Memory B cell (primary cell): ENCODE measurements around the gene MACROD1.

Experiments
- ATAC-seq: fragments of 150-1000 bp; cut with Tn5 transposase; 2 replicates; pipeline ENCODE4 v1.10.0; 2021; ENCODE audit warnings: low read depth, mild to moderate bottlenecking, moderate library complexity
- DNase-seq, 2 donors: peaks; one replicate each; pipeline ENCODE4 v3.0.0; 2022; ENCODE audit warnings: low spot score in 2 of 2
- H3K27ac Mint-ChIP-seq: one replicate; pipeline ENCODE4 v1.8.0; 2022; ENCODE audit warnings: mild to moderate bottlenecking, moderate library complexity, mixed read lengths
- H3K27me3 Mint-ChIP-seq: one replicate; pipeline ENCODE4 v1.8.0; 2022; ENCODE audit warnings: mixed read lengths
- H3K36me3 Mint-ChIP-seq: one replicate; pipeline ENCODE4 v1.8.0; 2022; ENCODE audit warnings: mild to moderate bottlenecking, mixed read lengths
- H3K4me1 Mint-ChIP-seq: one replicate; pipeline ENCODE4 v1.8.0; 2022; ENCODE audit warnings: mixed read lengths
- H3K4me3 Mint-ChIP-seq: one replicate; pipeline ENCODE4 v1.8.0; 2022; ENCODE audit warnings: mild to moderate bottlenecking, moderate library complexity, mixed read lengths
- H3K9me3 Mint-ChIP-seq: one replicate; pipeline ENCODE4 v1.8.0; 2022; ENCODE audit warnings: mixed read lengths

MACROD1 gene

GRCh38 chr11:64004590-64004984 is 161.3 kb downstream of the MACROD1 start:
- peaks cover 16% of the 10 kb centered on the region for H3K4me1 Mint-ChIP-seq
- peaks cover 11% of the 10 kb centered on the region for H3K27me3 Mint-ChIP-seq
- H3K27ac Mint-ChIP-seq, result no peak overlapping the region
- H3K9me3 Mint-ChIP-seq, result no peaks in the 10 kb centered on the region
- ATAC-seq (no peak), DNase-seq (no peak)
- H3K36me3 Mint-ChIP-seq, result peaks cover 3% of the 10 kb centered on the region
- H3K4me3 Mint-ChIP-seq, result no peak overlapping the region

GRCh38 chr11:64003807-64004589 is 161.9 kb downstream of the MACROD1 start:
- H3K4me3 Mint-ChIP-seq, result no peak overlapping the region
- H3K9me3 Mint-ChIP-seq, result no peaks in the 10 kb centered on the region
- DNase-seq, result no peak
- H3K36me3 Mint-ChIP-seq, result peaks cover 3% of the 10 kb centered on the region
- no peak overlapping the region for H3K27ac Mint-ChIP-seq
- peaks cover 11% of the 10 kb centered on the region for H3K27me3 Mint-ChIP-seq
- peaks cover 21% of the 10 kb centered on the region for H3K4me1 Mint-ChIP-seq
- ATAC-seq, result no peak

- no peaks in the 10 kb centered on the region for H3K9me3 Mint-ChIP-seq
- ATAC-seq (no peak), DNase-seq (no peak)
- no peak overlapping the region for H3K27ac Mint-ChIP-seq
- H3K27me3 Mint-ChIP-seq, result peaks cover 1% of the 10 kb centered on the region
- peaks cover 18% of the 10 kb centered on the region for H3K4me1 Mint-ChIP-seq
- H3K36me3 Mint-ChIP-seq, result peaks cover 15% of the 10 kb centered on the region
- peak overlapping the region; percentile 68 for H3K4me3 Mint-ChIP-seq
Observed at GRCh38 chr11:64001484-64002420, 164.2 kb downstream of the MACROD1 start.

DNA sequence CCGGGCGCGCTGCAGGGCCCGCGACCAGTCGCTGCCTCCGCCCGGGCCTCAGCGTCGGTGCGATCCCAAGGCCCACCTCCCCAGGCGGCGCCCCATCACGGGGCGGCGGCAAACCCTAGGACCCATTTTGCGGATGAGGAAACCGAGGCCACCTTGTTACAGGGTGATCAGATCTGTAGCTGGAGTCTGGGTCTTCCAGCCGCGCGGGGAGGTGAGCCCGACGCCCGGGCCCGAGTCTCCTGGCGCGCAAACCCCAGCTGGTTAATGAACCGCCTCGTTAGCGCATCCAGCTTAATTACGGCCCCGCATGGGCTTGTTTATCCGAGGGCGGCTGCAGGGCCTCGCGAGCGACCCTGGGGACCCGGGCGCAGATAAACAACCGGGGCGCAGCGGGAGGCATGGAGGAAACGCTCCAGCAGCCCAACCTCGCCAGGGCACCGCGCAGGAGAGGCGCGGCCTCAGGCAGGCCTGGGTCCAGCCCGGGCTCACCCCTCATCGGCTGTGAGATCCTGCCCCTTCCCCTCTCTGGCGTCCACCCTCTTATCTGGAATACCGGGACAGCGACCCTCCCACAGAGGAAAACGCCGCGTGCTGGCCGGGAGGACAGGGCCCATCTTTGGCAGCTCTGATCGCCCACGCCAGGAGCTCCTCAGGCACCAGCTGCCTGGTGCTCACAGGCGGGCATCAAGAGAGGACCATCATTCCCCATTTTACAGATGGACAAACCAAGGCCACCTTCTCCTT is 165.0 kb downstream of the MACROD1 start:
- Mint-ChIP-seq H3K27me3 (peaks cover 1% of the 10 kb centered on the region), H3K4me3 (peak overlapping the region; percentile 68), H3K27ac (no peak overlapping the region), H3K4me1 (peaks cover 18% of the 10 kb centered on the region), H3K9me3 (no peaks in the 10 kb centered on the region), H3K36me3 (peaks cover 15% of the 10 kb centered on the region)
- DNase-seq, result no peak
- no peak for ATAC-seq

DNA sequence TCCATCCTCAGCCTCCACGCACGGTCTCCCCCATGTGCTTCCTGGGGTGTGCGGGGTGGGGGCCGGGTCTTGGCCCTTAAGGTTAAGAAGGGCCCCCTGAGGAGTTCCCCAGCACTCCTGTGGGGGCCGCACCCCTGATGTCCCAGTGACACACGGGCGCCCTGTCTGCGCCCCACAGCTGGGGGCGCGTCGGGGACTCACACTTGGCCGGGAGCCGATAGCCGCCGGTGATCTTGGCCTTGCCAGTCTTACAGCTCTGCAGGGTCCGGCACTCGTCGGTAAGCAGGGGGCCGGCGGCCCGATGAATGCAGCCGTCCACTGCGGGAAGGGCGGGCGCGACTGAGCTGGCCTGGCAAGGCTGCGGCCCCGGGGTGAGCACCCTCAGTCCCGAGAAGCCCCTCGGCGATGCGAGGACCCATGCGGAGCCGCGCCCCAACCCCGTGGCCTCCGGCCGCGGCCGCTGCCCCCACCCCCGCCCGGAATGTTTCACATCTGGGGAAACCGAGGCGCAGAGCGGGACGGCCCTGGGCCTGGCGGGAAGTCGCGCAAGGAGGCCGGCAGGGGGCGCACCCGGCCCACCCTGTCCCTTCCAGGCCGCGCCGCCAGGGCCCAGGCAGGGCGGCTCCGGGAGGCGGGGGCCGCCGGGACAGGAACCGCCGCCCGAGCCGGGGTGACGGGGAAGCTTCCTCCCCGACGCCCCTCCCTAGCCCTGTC is 165.7 kb downstream of the MACROD1 start:
- peak; percentile 74 to 75 for DNase-seq
- H3K27me3 Mint-ChIP-seq, result no peaks in the 10 kb centered on the region
- ATAC-seq, result peak; percentile 77
- peaks cover 18% of the 10 kb centered on the region for H3K4me1 Mint-ChIP-seq
- no peak overlapping the region for H3K27ac Mint-ChIP-seq
- H3K9me3 Mint-ChIP-seq, result no peaks in the 10 kb centered on the region
- H3K4me3 Mint-ChIP-seq, result peak overlapping the region; percentile 76
- peaks cover 20% of the 10 kb centered on the region for H3K36me3 Mint-ChIP-seq

DNA sequence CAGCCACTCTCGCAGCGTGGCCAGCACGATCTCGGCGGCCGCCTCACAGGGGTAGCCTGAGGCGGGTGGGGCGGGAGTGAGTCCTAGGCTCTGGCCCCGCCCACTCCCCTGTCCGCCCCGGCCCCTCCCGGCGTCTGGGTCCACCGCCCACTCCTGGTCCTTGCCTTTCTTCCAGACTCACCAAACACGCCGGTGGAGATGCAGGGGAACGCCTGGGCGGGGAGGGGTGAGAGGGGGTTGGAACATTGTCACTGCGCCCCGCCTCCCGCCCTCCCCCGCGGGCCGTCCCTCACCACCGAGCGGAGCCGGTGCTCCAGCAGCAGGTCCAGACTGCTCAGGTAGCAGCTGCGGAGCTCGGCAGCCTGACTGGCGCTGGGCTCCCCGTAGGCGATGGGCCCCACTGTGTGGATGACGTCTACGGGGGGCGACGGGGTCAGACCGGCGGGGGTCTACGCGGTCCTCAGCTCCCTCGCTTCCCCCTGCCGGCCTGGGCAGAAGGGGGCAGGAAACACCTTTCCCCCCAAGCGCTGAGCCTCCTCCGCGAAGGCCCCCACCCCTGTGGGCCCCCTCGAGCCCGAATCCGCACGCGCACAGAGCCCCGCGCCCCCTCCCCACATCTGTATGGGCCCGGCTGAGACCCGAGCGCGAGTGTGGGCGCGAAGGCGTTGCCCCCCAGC is 166.4 kb downstream of the MACROD1 start:
- DNase-seq (peak; percentile 55 to 68), ATAC-seq (peak; percentile 65)
- no peak overlapping the region for H3K27ac Mint-ChIP-seq
- H3K36me3 Mint-ChIP-seq, result peaks cover 27% of the 10 kb centered on the region
- no peaks in the 10 kb centered on the region for H3K9me3 Mint-ChIP-seq
- no peaks in the 10 kb centered on the region for H3K27me3 Mint-ChIP-seq
- H3K4me1 Mint-ChIP-seq, result peaks cover 21% of the 10 kb centered on the region
- peak overlapping the region; percentile 76 for H3K4me3 Mint-ChIP-seq

DNA sequence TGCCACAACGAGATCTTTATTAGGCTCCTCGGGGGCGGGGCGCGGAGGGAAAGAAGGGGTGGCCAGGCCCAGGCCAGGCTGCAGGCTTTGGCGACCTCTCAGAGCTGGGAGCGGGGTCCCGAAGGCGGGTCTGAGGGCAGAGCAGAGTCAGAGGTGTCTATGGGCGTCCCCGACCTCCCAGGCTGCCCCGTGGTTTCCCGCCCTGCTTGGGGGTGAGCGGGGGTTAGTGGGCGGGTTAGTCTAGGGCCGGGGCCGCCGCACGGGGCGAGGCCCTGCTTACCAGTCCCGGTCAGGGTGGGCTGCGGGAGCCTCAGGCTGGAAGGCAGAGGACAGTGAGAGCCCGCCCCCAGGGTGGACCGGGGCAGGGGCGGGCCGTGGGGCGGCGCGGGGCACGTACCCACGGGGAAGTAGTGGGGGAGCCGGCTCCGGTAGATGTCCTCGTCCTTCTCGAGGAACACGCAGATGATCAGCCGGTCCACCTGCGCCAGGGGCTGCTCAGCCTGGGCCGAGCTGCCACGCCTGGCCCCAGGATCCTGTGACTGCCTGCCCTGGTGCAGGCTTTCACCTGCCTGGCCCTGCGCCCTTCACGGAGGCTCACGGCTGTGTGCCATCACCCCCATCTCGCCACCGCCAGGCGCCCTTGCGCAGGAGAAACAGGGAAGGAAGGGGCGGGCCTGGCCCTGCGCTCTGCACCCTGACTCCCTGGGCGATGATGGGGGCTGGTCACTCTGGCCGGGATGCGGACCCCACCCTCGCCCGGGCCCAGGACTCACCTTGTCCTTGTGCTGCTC is 167.2 kb downstream of the MACROD1 start:
- Mint-ChIP-seq H3K27ac (no peak overlapping the region), H3K9me3 (no peaks in the 10 kb centered on the region), H3K4me1 (peaks cover 23% of the 10 kb centered on the region), H3K36me3 (peaks cover 29% of the 10 kb centered on the region), H3K27me3 (no peaks in the 10 kb centered on the region), H3K4me3 (peak overlapping the region; percentile 68)
- peak; percentile 30 for ATAC-seq
- DNase-seq, result no peak

DNA sequence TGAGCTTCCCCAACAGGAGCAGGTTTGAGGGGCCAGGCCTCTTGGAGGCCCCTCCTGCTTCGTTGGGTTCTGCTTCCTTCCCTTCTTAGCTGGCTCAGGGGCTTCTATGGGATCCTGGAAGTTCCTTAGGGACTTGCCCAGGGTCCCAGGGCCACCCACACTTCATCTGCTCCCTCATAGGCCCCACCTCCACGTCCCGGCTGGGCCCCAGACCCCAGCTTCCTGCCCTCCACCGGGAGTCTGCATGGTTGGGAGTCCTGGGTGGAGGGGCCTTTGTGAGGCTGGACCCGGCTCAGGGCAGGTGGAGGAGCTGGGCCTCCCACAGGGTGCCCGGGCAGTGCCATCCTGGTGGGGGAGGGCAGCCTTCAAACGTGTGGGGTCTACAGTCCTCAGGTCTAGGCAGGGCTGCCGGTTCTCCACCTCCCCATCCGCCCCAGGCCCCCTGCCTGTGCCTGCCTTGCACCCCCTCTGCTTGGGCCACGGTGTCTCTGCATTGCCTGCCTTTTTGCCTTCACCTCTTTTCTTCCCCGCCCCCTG is 168.0 kb downstream of the MACROD1 start:
- H3K9me3 Mint-ChIP-seq, result no peaks in the 10 kb centered on the region
- H3K27me3 Mint-ChIP-seq, result no peaks in the 10 kb centered on the region
- H3K4me1 Mint-ChIP-seq, result peaks cover 28% of the 10 kb centered on the region
- no peak overlapping the region for H3K4me3 Mint-ChIP-seq
- ATAC-seq (no peak), DNase-seq (no peak)
- H3K27ac Mint-ChIP-seq, result no peak overlapping the region
- H3K36me3 Mint-ChIP-seq, result peaks cover 33% of the 10 kb centered on the region

DNA sequence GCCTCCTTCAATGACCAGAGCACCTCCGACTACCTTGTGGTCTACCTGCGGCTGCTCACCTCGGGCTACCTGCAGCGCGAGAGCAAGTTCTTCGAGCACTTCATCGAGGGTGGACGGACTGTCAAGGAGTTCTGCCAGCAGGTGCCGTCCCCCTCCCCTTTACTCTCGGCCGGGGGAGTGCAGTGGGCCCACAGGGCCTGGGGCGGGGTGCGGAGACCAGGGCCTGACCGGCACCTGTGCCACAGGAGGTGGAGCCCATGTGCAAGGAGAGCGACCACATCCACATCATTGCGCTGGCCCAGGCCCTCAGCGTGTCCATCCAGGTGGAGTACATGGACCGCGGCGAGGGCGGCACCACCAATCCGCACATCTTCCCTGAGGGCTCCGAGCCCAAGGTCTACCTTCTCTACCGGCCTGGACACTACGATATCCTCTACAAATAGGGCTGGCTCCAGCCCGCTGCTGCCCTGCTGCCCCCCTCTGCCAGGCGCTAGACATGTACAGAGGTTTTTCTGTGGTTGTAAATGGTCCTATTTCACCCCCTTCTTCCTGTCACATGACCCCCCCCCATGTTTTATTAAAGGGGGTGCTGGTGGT is 168.7 kb downstream of the MACROD1 start:
- no peak overlapping the region for H3K4me3 Mint-ChIP-seq
- no peak overlapping the region for H3K27ac Mint-ChIP-seq
- no peak for ATAC-seq
- no peaks in the 10 kb centered on the region for H3K9me3 Mint-ChIP-seq
- H3K27me3 Mint-ChIP-seq, result no peaks in the 10 kb centered on the region
- H3K36me3 Mint-ChIP-seq, result peaks cover 34% of the 10 kb centered on the region
- DNase-seq, result no peak
- H3K4me1 Mint-ChIP-seq, result peaks cover 30% of the 10 kb centered on the region

DNA sequence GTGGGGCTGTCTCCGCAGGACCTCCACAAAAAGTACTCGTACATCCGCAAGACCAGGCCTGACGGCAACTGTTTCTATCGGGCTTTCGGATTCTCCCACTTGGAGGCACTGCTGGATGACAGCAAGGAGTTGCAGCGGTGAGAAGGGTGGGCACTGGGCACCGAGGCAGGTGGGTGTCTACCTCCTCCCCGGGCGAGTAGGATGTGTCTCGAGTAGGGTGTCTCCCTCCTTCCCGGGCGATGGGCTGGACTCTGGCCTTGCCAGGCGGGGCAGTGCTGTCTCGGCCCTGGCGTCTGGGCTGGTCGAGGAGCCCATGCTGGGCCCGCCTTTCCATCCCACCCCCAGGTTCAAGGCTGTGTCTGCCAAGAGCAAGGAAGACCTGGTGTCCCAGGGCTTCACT is 169.4 kb downstream of the MACROD1 start:
- Mint-ChIP-seq H3K9me3 (no peaks in the 10 kb centered on the region), H3K27me3 (no peaks in the 10 kb centered on the region), H3K4me3 (no peak overlapping the region), H3K4me1 (peaks cover 30% of the 10 kb centered on the region), H3K27ac (no peak overlapping the region), H3K36me3 (peaks cover 40% of the 10 kb centered on the region)
- no peak for DNase-seq
- ATAC-seq, result no peak

- Mint-ChIP-seq H3K36me3 (peaks cover 43% of the 10 kb centered on the region), H3K4me3 (no peak overlapping the region), H3K9me3 (no peaks in the 10 kb centered on the region), H3K27me3 (no peaks in the 10 kb centered on the region), H3K27ac (no peak overlapping the region), H3K4me1 (peaks cover 22% of the 10 kb centered on the region)
- no peak for ATAC-seq
- no peak for DNase-seq
Observed at GRCh38 chr11:63993993-63994392, 171.9 kb downstream of the MACROD1 start.

DNA sequence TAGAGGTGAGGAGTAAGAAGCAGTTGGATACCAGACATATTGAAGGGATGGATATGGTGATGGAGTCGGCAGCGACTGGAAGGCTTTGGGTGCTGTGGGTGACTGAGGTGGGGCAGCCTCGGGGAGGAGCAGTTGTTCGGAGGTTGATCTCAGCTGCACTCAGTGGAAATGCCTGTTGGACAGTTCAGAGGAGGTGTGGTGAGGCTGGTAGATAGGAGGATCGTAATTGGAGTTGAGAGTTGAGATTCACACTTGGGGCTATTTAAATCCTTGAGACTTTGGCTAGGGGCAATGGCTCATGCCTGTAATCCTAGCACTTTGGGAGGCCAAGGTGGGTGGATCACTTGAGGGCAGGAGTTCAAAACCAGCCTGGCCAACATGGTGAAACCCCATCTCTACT is 172.8 kb downstream of the MACROD1 start:
- no peak overlapping the region for H3K4me3 Mint-ChIP-seq
- no peaks in the 10 kb centered on the region for H3K9me3 Mint-ChIP-seq
- ATAC-seq (no peak), DNase-seq (no peak)
- H3K36me3 Mint-ChIP-seq, result peaks cover 46% of the 10 kb centered on the region
- peaks cover 18% of the 10 kb centered on the region for H3K4me1 Mint-ChIP-seq
- no peak overlapping the region for H3K27ac Mint-ChIP-seq
- H3K27me3 Mint-ChIP-seq, result no peaks in the 10 kb centered on the region
